ENCODE data around the gene CDX1. TPM values are rescaled to one million over a fixed set of nuclear protein-coding genes. Genes with fewer than 3 reads are reported as not detected.

Gene CDX1
- total RNA-seq, 2 donors from 2014 or later, result not detected

- H3K36me3 ChIP-seq (ENCODE audit: control insufficient read depth, insufficient read depth, low read length), result no peaks in the 10 kb centered on the region
- H3K4me3 ChIP-seq (ENCODE audit: low read length), result no peak overlapping the region
- 93 to 96% methylated on average over 7 to 10 of the region's 10 CpGs for WGBS, 2 experiments (ENCODE audit: insufficient coverage in 1 of 2, insufficient read length in 1 of 2)
- Mint-ChIP-seq H3K4me1 (peaks cover 9% of the 10 kb centered on the region), H3K27ac (no peak overlapping the region), H3K4me3 (no peak overlapping the region), H3K9me3 (no peaks in the 10 kb centered on the region), H3K36me3 (ENCODE audit: low read depth) (no peaks in the 10 kb centered on the region), H3K27me3 (ENCODE audit: insufficient read depth) (peaks cover 64% of the 10 kb centered on the region)
- no peak overlapping the region for H3K27ac ChIP-seq (ENCODE audit: low read depth, low read length)
- no peaks in the 10 kb centered on the region for H3K9me3 ChIP-seq (ENCODE audit: control insufficient read depth, low read length)
- H3K27me3 ChIP-seq (ENCODE audit: control insufficient read depth, insufficient read depth, low read length, poor library complexity, severe bottlenecking), result peaks cover 31% of the 10 kb centered on the region
- no peaks in the 10 kb centered on the region for H3K4me1 ChIP-seq (ENCODE audit: control insufficient read depth, insufficient read depth, low read length)
- H3K9ac ChIP-seq (ENCODE audit: extremely low read depth, low read length, poor library complexity, severe bottlenecking), result no peak overlapping the region
- no peak for DNase-seq
- no peak for TF ChIP-seq CTCF (conservative IDR thresholded peaks at IDR 0.05)
Observed at GRCh38 chr5:150182774-150183173, 16.2 kb downstream of the CDX1 start.

- H3K27me3 Mint-ChIP-seq (ENCODE audit: insufficient read depth), result peaks cover 70% of the 10 kb centered on the region
- no peak overlapping the region for H3K27ac Mint-ChIP-seq
Observed at GRCh38 chr5:150183436-150183835, 16.9 kb downstream of the CDX1 start.

GRCh38 chr5:150184006-150184405 lies 17.4 kb downstream of the CDX1 start:
- H3K27ac ChIP-seq (ENCODE audit: low read depth, low read length), result no peak overlapping the region
- no peaks in the 10 kb centered on the region for H3K4me1 ChIP-seq (ENCODE audit: control insufficient read depth, insufficient read depth, low read length)
- H3K27ac Mint-ChIP-seq, result no peak overlapping the region
- 79% methylated on average over 2 of the region's 2 CpGs; no CpG with 5 or more reads in 1 of the 2 experiments for WGBS, 2 experiments (ENCODE audit: insufficient coverage in 1 of 2, insufficient read length in 1 of 2)
- TF ChIP-seq CTCF (conservative IDR thresholded peaks at IDR 0.05), result no peak
- peaks cover 72% of the 10 kb centered on the region for H3K27me3 Mint-ChIP-seq (ENCODE audit: insufficient read depth)
- no peaks in the 10 kb centered on the region for H3K36me3 ChIP-seq (ENCODE audit: control insufficient read depth, insufficient read depth, low read length)
- no peak overlapping the region for H3K4me3 Mint-ChIP-seq
- no peak for DNase-seq
- peaks cover 9% of the 10 kb centered on the region for H3K4me1 Mint-ChIP-seq
- no peaks in the 10 kb centered on the region for H3K9me3 ChIP-seq (ENCODE audit: control insufficient read depth, low read length)
- H3K36me3 Mint-ChIP-seq (ENCODE audit: low read depth), result no peaks in the 10 kb centered on the region
- peaks cover 43% of the 10 kb centered on the region for H3K27me3 ChIP-seq (ENCODE audit: control insufficient read depth, insufficient read depth, low read length, poor library complexity, severe bottlenecking)
- H3K4me3 ChIP-seq (ENCODE audit: low read length), result no peak overlapping the region
- H3K9me3 Mint-ChIP-seq, result no peaks in the 10 kb centered on the region
- no peak overlapping the region for H3K9ac ChIP-seq (ENCODE audit: extremely low read depth, low read length, poor library complexity, severe bottlenecking)

More at GRCh38 chr5:150183436-150183835, 16.9 kb downstream of the CDX1 start:
- H3K9me3 ChIP-seq (ENCODE audit: control insufficient read depth, low read length), result no peaks in the 10 kb centered on the region
- no peak for TF ChIP-seq CTCF (conservative IDR thresholded peaks at IDR 0.05)
- no peaks in the 10 kb centered on the region for H3K9me3 Mint-ChIP-seq
- H3K27me3 ChIP-seq (ENCODE audit: control insufficient read depth, insufficient read depth, low read length, poor library complexity, severe bottlenecking), result peaks cover 38% of the 10 kb centered on the region
- no peaks in the 10 kb centered on the region for H3K36me3 Mint-ChIP-seq (ENCODE audit: low read depth)
- no peak overlapping the region for H3K27ac ChIP-seq (ENCODE audit: low read depth, low read length)
- H3K4me3 ChIP-seq (ENCODE audit: low read length), result no peak overlapping the region
- H3K36me3 ChIP-seq (ENCODE audit: control insufficient read depth, insufficient read depth, low read length), result no peaks in the 10 kb centered on the region
- no peak overlapping the region for H3K4me3 Mint-ChIP-seq
- WGBS, 2 experiments (ENCODE audit: insufficient coverage in 1 of 2, insufficient read length in 1 of 2), result 95 to 98% methylated on average over 8 to 12 of the region's 12 CpGs
- H3K4me1 ChIP-seq (ENCODE audit: control insufficient read depth, insufficient read depth, low read length), result no peaks in the 10 kb centered on the region
- H3K9ac ChIP-seq (ENCODE audit: extremely low read depth, low read length, poor library complexity, severe bottlenecking), result no peak overlapping the region
- peaks cover 9% of the 10 kb centered on the region for H3K4me1 Mint-ChIP-seq
- DNase-seq, result no peak
